Activated T-helper 1 cell treated with anti-CD3 and anti-CD28 coated beads, Interleukin-12 subunit alpha, Interleukin-12 subunit beta, Interleukin-2, Interleukin-4 antibody, amounts not matched to agents 30 ng/mL and 10 ng/mL and 1 ng/mL, durations not matched to agents 14 hours and 24 hours and 36 hours (primary cell): ENCODE data around the gene CHKA. TPM values are rescaled to one million over a fixed set of nuclear protein-coding genes. Genes with fewer than 3 reads are reported as not detected.

Experiments used
- DNase-seq: peaks from one replicate; pipeline ENCODE4 v3.0.0; 2021; ENCODE audit warnings: low spot score
- H3K27ac Mint-ChIP-seq: one replicate; pipeline ENCODE4 v1.8.0; 2021; ENCODE audit warnings: mild to moderate bottlenecking, mixed read lengths
- H3K27me3 Mint-ChIP-seq: one replicate; pipeline ENCODE4 v1.8.0; 2022; ENCODE audit warnings: mild to moderate bottlenecking, moderate library complexity, mixed read lengths; ENCODE audit not compliant: insufficient read depth
- H3K36me3 Mint-ChIP-seq: one replicate; pipeline ENCODE4 v1.8.0; 2021; ENCODE audit warnings: low read depth, mixed read lengths
- H3K4me1 Mint-ChIP-seq: one replicate; pipeline ENCODE4 v1.8.0; 2021; ENCODE audit warnings: low read depth, mixed read lengths
- H3K4me3 Mint-ChIP-seq: one replicate; pipeline ENCODE4 v1.8.0; 2021; ENCODE audit warnings: mild to moderate bottlenecking, moderate library complexity, mixed read lengths
- H3K9me3 Mint-ChIP-seq: one replicate; pipeline ENCODE4 v1.8.0; 2021; ENCODE audit warnings: mixed read lengths
- intact Hi-C: fragments of 100-400 bp; cut with micrococcal nuclease; formaldehyde crosslinking; loops from one replicate; pipeline ENCODE4 v1.15.1; 2024
- total RNA-seq: library from RNA; stranded (reverse); gene quantifications from 2 replicates; pipeline ENCODE4 v1.2.3, GENCODE V29; 2022

The CHKA gene
- total RNA-seq, 1 donor from 2014 or later = 13.7 TPM

DNA sequence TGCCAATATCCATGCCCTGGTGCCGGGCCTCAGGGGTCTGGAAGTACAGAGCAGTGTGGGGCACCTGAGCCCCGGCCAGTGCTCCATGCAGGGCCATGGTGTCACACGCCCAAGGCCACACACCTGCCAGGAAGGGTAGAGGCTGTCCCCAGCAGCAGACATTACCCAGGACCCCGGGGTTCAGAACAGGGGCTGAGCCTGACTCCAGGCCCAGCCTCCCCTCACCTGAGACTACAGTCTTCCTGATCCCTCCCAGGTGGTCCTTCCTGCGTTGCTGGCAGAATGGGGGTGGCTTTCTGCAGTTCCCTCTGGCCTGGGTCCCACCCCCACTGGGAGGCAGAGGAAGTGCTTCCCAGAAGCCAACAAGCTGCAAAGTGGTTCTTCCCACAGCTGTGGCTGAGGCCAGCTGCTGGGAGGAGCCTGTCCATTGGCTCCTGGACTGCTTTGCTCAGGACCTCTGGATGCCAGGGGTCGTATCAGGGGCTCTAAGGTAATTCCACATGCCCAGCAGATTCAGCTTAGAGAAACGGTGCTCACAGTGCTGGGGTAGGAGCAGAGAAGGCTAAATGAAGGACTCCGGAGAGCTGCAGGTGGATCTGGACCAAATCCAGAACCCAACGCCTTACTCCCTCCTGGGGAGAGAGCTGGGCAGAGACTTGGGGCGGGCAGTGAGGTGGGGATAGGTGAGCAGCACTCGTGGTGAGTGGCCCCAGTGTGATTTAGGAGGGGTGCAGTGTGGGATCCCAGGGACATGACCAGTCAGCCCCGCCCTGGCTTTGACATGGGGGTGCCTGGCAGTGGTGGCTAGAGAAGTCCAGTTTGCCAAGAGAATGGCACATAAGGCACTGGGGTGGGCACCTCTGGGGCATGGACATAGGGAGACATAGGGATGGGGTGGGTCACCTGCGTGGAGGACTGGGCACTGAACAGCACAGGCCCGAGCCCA lies 69.7 kb downstream of the CHKA start:
- H3K4me3 Mint-ChIP-seq = no peak overlapping the region
- no peaks in the 10 kb centered on the region for H3K4me1 Mint-ChIP-seq
- intact Hi-C loops = no loop called here
- no peaks in the 10 kb centered on the region for H3K27me3 Mint-ChIP-seq
- H3K9me3 Mint-ChIP-seq = no peaks in the 10 kb centered on the region
- DNase-seq = no peak
- H3K27ac Mint-ChIP-seq = no peak overlapping the region
- H3K36me3 Mint-ChIP-seq = peaks cover 22% of the 10 kb centered on the region

GRCh38 chr11:68050371-68050841 lies 70.8 kb downstream of the CHKA start:
- no peaks in the 10 kb centered on the region for H3K27me3 Mint-ChIP-seq
- no peak overlapping the region for H3K27ac Mint-ChIP-seq
- DNase-seq = no peak
- H3K4me3 Mint-ChIP-seq = no peak overlapping the region
- intact Hi-C loops = no loop called here
- H3K36me3 Mint-ChIP-seq = peaks cover 22% of the 10 kb centered on the region
- no peaks in the 10 kb centered on the region for H3K4me1 Mint-ChIP-seq
- H3K9me3 Mint-ChIP-seq = no peaks in the 10 kb centered on the region

DNA sequence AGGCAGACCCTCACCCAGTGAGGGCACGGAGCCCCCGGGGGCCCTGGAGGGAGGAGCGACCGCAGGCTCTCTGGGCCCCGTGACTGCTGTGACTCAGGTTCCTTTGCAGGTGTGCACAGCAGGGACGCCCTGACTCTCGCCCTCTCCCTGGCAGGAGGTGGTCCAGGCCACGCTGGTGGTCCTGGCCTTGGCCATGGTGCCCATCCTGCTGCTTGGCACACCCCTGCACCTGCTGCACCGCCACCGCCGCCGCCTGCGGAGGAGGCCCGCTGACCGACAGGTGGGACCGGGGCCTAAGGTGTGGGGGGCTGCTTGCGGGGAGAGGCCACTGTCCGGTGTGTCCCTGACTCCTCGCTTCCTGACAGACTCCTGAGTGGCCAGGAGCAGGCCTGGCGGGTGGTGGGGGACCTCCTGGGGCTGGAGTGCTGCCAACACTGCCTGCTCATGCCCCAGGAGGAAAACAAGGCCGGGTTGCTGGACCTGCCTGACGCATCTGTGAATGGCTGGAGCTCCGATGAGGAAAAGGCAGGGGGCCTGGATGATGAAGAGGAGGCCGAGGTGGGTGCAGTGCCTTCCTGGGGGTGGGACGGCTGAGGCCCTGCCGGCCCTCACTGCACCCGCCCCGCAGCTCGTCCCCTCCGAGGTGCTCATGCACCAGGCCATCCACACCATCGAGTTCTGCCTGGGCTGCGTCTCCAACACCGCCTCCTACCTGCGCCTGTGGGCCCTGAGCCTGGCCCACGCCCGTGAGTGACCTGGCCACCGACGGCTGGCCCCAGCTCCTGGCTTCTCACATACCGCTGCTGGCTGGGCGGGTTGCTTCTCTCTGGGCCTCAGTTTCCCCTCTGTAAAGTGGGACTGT lies 71.4 kb downstream of the CHKA start:
- no peaks in the 10 kb centered on the region for H3K27me3 Mint-ChIP-seq
- intact Hi-C loops = no loop called here
- DNase-seq = no peak
- H3K36me3 Mint-ChIP-seq = peaks cover 22% of the 10 kb centered on the region
- no peak overlapping the region for H3K4me3 Mint-ChIP-seq
- H3K4me1 Mint-ChIP-seq = no peaks in the 10 kb centered on the region
- no peaks in the 10 kb centered on the region for H3K9me3 Mint-ChIP-seq
- H3K27ac Mint-ChIP-seq = no peak overlapping the region

DNA sequence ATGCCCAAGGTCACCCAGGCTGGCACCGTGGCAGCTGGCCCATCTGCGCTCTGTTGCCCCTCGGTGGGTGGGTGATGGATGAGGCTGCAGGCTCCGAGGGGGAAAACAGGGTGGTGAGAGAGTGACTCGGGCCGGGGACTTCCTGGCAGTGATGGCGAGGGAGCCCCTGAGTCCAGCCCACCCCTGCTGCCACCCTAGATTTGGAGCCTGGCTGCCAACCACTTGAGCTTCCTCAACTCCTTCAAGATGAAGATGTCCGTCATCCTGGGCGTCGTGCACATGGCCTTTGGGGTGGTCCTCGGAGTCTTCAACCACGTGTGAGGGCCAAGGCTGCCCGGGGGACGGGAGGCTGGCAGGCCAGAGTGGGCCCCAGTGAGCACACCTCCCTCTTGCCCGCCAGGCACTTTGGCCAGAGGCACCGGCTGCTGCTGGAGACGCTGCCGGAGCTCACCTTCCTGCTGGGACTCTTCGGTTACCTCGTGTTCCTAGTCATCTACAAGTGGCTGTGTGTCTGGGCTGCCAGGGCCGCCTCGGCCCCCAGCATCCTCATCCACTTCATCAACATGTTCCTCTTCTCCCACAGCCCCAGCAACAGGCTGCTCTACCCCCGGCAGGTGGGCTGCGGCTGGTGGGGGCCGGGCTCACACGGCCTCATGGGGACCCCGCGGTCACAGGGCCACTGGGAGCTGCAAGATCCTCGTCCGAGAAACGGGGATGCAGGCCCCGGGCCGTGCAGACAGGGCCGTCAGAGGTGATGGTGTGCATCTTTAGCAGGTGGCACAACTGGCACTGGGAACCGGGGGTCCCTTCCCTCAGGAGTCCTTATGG lies 72.3 kb downstream of the CHKA start:
- Mint-ChIP-seq H3K4me1 (no peaks in the 10 kb centered on the region), H3K4me3 (no peak overlapping the region), H3K36me3 (peaks cover 21% of the 10 kb centered on the region), H3K27ac (no peak overlapping the region), H3K9me3 (no peaks in the 10 kb centered on the region), H3K27me3 (no peaks in the 10 kb centered on the region)
- no peak for DNase-seq
- intact Hi-C loops = no loop called here

GRCh38 chr11:68047437-68048290 lies 73.5 kb downstream of the CHKA start:
- Mint-ChIP-seq H3K4me1 (no peaks in the 10 kb centered on the region), H3K27ac (no peak overlapping the region), H3K27me3 (no peaks in the 10 kb centered on the region), H3K36me3 (peaks cover 18% of the 10 kb centered on the region), H3K4me3 (no peak overlapping the region), H3K9me3 (no peaks in the 10 kb centered on the region)
- intact Hi-C loops = no loop called here
- DNase-seq = no peak

- H3K9me3 Mint-ChIP-seq = no peaks in the 10 kb centered on the region
These were observed 76.3 kb downstream of the CHKA start for GRCh38 chr11:68044898-68045351.

DNA sequence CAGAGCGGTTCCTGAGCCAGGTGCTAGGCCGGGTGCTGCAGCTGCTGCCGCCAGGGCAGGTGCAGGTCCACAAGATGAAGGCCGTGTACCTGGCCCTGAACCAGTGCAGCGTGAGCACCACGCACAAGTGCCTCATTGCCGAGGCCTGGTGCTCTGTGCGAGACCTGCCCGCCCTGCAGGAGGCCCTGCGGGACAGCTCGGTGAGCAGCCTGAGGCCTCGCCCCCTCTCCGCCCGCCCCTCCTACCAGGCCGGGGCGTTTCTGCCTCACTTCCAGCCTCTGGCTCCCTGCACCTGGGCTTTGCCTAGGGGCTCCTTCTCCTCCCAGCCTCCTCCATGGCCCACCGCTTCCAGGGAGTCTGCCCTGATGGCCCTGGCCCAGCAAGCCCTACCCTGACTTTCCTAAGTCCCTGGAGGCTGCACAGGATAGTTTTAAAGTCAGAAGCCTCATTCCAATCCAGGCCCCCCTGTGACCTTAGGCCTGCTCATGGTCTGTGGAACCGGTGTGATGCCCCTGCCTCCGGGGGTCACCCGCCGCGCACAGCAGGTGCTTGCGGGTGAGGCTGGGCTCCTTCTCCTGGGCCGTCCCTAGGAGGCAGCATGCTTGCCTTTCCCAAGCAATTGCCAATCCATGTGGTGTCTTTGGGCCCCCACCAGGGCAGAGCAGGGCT lies 76.9 kb downstream of the CHKA start:
- H3K9me3 Mint-ChIP-seq = no peaks in the 10 kb centered on the region
- DNase-seq = no peak
- H3K27me3 Mint-ChIP-seq = no peaks in the 10 kb centered on the region
- no peak overlapping the region for H3K27ac Mint-ChIP-seq
- H3K4me3 Mint-ChIP-seq = no peak overlapping the region
- intact Hi-C loops = no loop called here
- no peaks in the 10 kb centered on the region for H3K4me1 Mint-ChIP-seq
- peaks cover 8% of the 10 kb centered on the region for H3K36me3 Mint-ChIP-seq

More at GRCh38 chr11:68044898-68045351, 76.3 kb downstream of the CHKA start:
- DNase-seq = no peak
- Mint-ChIP-seq H3K4me3 (no peak overlapping the region), H3K27me3 (no peaks in the 10 kb centered on the region), H3K4me1 (no peaks in the 10 kb centered on the region), H3K36me3 (peaks cover 8% of the 10 kb centered on the region), H3K27ac (no peak overlapping the region)
- intact Hi-C loops = no loop called here

GRCh38 chr11:68043349-68044144 lies 77.6 kb downstream of the CHKA start:
- Mint-ChIP-seq H3K36me3 (peaks cover 8% of the 10 kb centered on the region), H3K27me3 (no peaks in the 10 kb centered on the region), H3K9me3 (no peaks in the 10 kb centered on the region), H3K4me1 (no peaks in the 10 kb centered on the region), H3K4me3 (no peak overlapping the region), H3K27ac (no peak overlapping the region)
- intact Hi-C loops = no loop called here
- DNase-seq = no peak

GRCh38 chr11:68043029-68043348 lies 78.2 kb downstream of the CHKA start:
- Mint-ChIP-seq H3K4me3 (no peak overlapping the region), H3K27ac (no peak overlapping the region), H3K9me3 (no peaks in the 10 kb centered on the region), H3K27me3 (no peaks in the 10 kb centered on the region), H3K4me1 (no peaks in the 10 kb centered on the region), H3K36me3 (peaks cover 8% of the 10 kb centered on the region)
- DNase-seq = no peak
- intact Hi-C loops = no loop called here

DNA sequence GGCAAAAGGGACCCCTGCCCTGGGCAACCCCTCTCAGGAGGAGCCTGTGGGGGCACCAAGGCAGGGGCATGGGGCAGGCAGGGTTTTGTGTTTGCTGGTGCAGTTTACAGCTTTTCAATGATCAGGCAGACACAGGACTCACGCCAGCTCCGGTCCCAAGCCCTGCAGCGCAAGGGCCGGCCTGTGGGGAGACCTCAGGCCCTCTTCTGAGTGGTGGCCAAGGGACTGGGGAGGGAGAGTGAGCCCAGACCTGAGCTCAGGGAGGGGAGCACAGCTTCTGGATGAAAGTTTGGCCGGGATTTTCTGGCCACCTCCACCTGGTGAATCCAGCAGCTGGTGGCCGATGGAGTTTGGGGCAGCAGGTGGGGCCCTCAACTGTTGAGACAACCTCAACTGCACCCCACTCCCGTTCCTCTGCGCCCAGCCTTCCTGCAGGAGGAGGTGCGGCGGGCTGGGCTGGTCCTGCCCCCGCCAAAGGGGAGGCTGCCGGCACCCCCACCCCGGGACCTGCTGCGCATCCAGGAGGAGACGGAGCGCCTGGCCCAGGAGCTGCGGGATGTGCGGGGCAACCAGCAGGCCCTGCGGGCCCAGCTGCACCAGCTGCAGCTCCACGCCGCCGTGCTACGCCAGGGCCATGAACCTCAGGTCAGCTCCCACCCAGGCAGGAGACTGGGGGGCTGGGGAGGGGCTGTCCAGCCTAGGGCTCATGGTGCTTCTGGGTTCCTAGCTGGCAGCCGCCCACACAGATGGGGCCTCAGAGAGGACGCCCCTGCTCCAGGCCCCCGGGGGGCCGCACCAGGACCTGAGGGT lies 78.8 kb downstream of the CHKA start:
- Mint-ChIP-seq H3K9me3 (no peaks in the 10 kb centered on the region), H3K36me3 (peaks cover 7% of the 10 kb centered on the region), H3K4me1 (peaks cover 2% of the 10 kb centered on the region), H3K27ac (no peak overlapping the region), H3K4me3 (peak overlapping the region; percentile 11), H3K27me3 (no peaks in the 10 kb centered on the region)
- no peak for DNase-seq
- intact Hi-C loops = no loop called here
